Activated T-cell treated with anti-CD3 and anti-CD28 coated beads, Interleukin-2, amount 50 U/mL, for 4 hours (primary cell): ENCODE data around the gene CDH15. TPM values are rescaled to one million over a fixed set of nuclear protein-coding genes. Genes with fewer than 3 reads are reported as not detected.

ENCODE experiments used
- total RNA-seq, 3 donors: library from RNA; stranded (reverse); gene quantifications; one replicate each; pipeline ENCODE4 v1.2.1, GENCODE V29; 2021

Gene CDH15
- total RNA-seq, 3 donors from 2014 or later: not detected

Other genes starting within 250 kb of the CDH15 start
- gene CBFA2T3, start 194.5 kb upstream of the CDH15 start, total RNA-seq: 1 to 10 TPM; 1.0 to 2.0 (median 1.3) TPM
- 10 to 100 TPM; 32.5 to 38.7 (median 34.2) TPM for gene ACSF3, start 77.9 kb upstream of the CDH15 start, total RNA-seq
- gene SLC22A31, start 28.8 kb downstream of the CDH15 start, total RNA-seq: under 1 TPM; 0.49 to 0.66 (median 0.56) TPM
- 10 to 100 TPM; 10.2 to 14.0 (median 10.8) TPM for gene ZNF778, start 46.0 kb downstream of the CDH15 start, total RNA-seq